HK-2 (cell line): ENCODE data around the gene UBE2O.
A peak's percentile ranks its signal among the peaks of the same experiment; 100 is the strongest.

Source experiments
- DNase-seq: peaks from one replicate; pipeline ENCODE4 v3.0.0-alpha.2; 2018; ENCODE audit not compliant: unreplicated experiment

Gene UBE2O

DNA sequence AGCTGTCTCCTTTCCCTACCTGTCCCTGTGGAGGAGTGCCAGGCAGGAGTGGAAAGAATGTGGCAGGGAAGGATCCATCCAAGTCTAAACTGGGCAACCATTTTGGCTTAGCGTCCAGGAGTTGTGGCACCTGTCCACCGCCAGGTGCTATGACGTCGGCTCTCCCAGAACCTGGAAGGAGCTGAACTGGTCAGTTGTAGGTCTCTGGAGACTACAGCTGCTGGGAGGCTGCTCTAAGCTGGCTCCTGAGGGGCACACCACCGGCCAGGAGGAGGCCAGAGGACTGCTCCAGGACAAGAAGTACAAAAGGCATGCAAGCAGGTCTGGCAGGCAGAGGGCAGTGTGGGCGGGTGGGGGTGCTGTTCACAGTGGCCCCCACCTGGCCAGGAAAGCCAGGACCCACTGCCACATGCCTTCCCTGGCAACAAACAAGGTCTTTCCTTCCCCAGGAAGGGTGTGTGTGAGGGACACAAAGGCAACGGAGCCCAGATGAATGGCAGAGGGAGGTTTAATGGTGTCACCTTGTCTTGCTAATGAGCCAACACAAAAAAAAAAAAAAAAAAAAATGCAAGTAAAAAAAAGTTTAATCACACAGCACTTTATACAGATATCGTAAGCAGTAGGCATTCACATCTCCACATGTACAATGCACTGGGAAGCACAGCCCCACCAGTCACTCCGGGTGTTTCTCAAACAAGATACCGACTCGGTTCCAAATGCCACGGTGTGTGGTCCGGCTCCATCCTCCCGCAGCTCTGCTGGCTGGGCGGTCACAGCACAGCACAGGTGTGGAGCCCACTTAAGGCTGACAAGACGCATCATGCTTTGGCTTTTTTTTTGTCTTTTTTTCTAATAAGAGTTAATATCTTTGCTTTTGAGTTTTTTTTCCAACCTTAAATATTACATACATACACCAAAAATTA is 63.7 kb downstream of the UBE2O start:
- no peak for DNase-seq

- DNase-seq = no peak
These were observed 65.8 kb downstream of the UBE2O start for GRCh38 chr17:76386966-76387765.

- peak; percentile 90 for DNase-seq
These were observed 66.8 kb downstream of the UBE2O start for GRCh38 chr17:76385892-76386786.

DNA sequence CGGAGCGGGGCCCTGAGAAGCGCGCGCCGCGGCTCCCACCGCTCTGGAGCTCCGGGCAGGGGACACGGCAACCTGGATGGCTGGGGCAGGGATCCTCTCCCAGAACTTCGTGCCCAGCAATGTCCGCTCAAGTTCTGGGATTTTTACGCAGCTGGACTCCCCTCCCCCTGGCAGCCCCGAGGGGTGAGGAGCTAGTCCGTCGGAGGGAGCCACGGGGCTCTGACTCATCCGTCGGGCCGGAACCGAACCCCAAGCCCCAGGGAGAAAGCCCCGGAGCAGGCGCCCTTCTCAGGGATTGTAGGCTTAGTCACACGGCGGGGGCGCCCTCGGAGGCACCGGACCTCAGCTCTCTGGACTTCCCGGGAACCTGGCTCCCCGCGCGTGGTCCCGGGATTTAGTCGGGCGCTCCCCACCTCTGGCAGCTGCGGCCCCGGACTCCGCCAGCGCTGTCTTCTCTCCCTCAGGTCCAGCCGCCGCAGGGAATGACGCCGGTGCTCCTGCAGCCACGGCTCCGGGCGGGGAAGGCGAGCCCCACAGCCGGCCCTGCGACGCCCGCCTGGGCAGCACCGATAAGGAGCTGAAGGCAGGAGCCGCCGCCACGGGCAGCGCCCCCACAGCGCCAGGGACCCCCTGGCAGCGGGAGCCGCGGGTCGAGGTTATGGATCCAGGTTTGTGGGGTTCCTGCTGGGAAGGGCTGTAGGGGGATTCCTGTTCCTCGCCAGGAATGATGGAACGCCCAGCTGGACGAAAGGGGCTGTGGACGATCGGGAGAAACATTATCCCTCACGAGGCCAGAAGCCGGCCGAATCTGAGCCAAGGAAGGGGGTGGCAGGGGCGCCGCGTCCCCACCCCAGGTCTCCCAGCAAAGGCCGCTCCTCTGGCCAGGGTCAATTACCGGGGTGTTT is 67.7 kb downstream of the UBE2O start:
- peak; percentile 75 for DNase-seq

- DNase-seq = peak; percentile 77
These were observed 68.5 kb downstream of the UBE2O start, which contains the start of gene SPHK1 for GRCh38 chr17:76384222-76384986. SPHK1 (plus strand) TSS chr17:76384609; CDS start chr17:76385645, 1,036 bp downstream.

DNA sequence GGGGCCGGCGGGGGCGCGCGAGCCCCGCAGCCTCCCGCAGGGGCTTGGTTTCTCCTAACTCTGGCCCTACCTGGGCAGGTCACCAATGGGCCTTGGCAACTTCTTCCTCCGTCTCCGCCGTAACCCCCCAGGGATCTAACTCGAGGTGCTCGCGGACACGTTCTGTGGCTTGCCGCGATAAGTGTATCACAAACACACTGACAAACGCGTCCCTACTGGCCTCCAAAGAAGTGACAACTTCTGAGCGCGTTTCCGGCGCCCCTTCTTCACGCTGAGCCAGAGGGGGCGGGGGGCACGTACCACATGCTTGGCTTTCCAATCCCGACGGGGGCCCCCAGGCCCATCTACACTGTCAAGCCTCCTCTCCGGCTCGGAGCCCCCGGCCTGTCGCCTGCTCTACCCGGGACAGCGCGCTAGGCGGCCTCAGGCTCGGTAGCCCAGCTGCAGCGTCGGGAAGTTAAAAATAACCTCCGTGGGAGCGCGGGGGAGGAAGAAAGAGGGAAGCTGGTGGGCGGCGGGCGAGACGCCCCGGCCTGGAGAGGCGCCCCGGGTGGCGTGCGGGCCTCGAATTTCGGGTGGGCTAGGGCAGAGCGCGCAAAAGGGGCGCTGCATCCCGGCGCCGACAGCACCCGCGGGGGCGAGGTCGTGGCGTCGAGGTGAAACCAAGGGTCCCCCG is 69.3 kb downstream of the UBE2O start:
- DNase-seq = peak; percentile 63

GRCh38 chr17:76382803-76383545 is 70.0 kb downstream of the UBE2O start:
- DNase-seq = peak; percentile 79

DNA sequence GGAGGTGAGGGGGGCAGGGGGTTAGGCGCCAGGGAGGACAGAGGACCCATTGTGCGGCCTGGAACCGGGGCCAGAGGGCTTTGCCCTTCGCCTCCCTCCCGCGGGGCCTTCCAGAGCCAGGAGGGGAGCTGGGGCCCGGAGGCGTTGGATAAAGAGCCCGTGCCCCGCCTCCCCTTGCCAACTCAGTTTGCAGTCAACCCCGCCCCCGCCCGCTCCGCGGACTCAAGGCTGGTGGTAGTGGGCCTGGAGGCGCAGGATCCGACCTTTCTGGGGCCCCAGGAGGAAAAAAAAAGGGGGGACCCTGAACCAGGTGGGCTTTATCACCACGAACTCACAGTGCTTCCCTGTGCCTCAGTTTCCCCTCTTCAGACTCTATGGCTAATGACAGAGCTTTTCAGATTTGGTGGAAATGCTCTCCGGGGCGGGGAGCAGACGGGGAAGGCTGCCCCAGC is 70.6 kb downstream of the UBE2O start:
- no peak for DNase-seq

DNA sequence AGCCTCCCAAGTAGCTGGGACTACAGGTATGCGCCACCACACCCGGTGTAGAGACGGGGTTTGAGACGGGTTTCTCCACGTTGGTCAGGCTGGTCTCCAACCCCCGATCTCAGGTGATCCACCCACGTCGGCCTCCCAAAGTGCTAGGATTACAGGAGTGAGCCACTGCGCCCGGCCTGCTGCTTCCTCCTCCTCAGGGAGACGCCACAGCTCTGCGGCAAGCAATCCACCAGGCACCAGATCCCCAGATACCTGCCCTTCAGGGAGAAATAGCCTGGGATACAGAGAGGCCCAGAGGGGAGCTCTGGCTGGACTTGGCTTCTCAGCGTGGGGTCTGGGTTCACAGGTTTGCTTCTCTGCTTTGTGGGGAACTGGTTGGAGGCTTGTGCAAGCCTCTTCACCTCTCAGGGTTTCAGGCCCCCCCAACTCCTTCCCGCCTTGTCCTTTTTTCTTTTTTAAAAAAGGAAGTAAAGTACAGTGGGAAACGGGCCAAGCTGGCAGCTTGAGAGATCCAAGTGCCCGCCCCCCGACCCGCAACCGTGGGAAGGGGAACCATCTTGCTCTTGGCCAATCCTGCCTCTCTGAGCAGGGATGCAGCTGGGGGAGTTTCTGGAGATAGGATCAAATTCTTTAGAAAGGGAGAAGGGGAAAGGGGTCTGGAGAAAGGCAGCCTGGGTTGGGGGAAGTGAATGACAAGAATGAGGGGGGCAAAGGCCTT is 71.2 kb downstream of the UBE2O start:
- no peak for DNase-seq

DNA sequence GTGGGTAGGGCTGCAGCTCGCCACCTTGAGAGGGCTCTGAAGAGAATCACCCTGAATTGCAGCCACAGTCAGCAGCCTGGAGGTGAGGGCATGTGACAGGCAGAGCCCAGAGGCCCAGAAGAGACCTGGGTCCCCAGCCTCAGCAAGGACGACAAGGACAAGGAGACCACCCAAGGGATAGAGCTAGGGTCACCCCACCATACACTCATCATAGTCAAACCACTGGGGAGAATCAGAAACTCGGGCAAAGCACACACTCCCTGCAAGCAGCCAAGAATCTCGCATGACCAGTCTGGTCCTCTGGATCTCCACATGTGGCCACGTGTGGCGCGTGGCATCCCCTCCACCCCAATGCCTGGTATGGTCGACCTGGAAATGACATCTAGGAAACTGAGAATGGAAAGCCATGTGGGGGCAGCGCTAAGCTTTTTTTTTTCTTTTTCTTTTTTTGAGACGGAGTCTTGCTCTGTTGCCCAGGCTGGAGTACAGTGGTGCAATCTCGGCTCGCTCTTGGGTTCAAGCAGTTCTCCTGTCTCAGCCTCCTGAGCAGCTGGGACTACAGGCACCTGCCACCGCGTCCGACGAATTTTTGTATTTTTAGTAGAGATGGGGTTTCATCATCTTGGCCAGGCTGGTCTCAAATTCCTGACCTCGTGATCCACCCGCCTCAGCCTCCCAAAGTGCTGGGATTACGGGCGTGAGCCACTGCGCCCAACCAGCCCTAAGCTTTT is 73.1 kb downstream of the UBE2O start:
- no peak for DNase-seq

DNA sequence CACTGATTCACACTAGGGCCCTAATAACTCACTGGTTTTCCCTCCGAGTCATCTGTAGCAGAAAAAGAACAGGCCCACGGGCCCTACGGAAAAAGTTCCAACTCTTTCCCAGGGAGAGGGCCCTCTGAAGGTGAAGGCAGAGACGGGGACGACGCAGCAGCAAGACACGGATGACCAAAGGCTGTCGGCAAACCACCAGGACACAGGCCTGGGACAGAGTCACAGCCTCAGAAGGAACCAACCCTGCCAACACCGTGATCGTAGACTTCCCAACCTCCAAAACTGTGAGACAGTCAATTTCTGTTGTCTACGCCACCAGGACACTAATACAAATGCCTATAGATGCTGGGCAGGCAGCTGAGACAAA is 73.7 kb downstream of the UBE2O start:
- no peak for DNase-seq

- no peak for DNase-seq
These were observed 74.2 kb downstream of the UBE2O start for GRCh38 chr17:76378548-76379274.

DNA sequence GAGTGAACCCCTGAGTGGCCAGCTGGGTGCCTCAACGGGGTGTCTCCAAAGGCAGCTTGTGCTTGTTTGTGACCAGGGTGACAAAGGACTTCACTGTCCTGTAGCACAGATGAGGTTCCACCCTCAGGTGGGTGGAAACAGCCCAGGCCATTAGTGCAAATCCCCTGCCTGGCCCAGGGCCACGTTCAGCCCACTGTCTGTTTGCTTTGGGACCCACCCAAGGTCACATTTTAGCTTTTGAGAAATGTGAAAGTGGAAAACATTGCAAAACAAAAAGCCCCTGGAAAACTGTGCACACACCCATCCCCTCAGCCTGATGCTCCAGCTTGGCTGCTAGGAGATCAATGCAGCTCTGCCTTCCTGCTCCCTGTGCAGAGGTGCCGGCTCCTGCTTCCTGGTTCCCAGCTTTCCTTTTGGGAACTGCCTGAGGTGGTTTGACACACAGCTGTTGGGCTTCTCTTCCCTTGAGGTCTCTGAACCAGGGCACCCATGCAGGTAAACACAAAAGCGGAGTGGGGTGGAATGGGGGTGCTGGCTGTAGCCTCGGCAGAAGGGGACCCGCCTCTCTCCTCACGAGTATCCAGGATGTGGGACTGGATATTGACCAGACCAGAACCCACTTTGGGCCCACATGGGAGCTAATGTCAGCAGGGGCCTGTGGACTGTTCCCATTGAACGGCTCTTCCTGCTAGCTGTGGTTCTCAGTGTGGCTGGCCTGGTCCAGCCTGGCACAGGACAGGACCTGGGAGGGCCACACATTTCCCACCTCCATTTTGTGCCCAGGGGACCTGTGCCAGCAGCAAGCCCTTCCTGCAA is 76.4 kb downstream of the UBE2O start:
- no peak for DNase-seq

- DNase-seq = no peak
These were observed 81.0 kb downstream of the UBE2O start for GRCh38 chr17:76371656-76372628.
